DOHH2 (cell line): ENCODE results near the gene AURKA.

ENCODE experiments used
- EZH2phosphoT487 ChIP-seq: fragments of 200-600 bp; sonication (generic); IDR thresholded peaks from 2 replicates; pipeline ENCODE4 v1.6.1; 2017; ENCODE audit warnings: borderline replicate concordance, mild to moderate bottlenecking, antibody characterized with exemption, low read length, moderate library complexity, mixed read lengths
- TF ChIP-seq, protein P1 (sequence below): fragments of 200-600 bp; sonication (generic); IDR thresholded peaks from one replicate; pipeline ENCODE4 v1.5.1; 2014; ENCODE audit warnings: antibody characterized with exemption, mild to moderate bottlenecking, low read depth, low read length; ENCODE audit not compliant: poor library complexity, severe bottlenecking

DNA sequence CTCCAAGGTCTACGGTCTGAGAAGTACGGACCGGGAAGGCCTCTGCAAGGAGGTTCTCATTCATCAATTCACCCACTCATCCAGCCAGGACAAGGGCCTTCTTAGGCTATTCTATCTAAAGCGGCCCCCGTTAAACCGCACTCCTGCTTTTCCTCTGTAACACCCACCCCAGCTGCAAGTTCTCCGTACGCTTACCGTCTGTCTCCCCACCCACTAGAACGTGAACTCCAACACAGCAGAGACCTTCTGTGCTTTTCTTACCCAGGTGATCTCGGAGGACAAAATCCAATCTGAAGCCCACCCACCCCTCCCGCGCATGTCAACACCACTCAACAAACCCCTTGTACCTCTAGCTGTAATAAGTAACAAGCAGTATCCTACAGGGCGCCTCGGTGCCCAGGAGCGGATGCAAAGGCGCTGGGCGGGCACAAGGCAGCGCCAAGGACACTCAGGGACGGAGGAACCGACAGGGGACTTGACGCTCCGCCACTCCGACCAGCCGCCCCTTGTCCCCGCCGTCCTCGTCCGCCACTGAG is 351 bp downstream of the AURKA start:
- TF ChIP-seq, protein P1, sequence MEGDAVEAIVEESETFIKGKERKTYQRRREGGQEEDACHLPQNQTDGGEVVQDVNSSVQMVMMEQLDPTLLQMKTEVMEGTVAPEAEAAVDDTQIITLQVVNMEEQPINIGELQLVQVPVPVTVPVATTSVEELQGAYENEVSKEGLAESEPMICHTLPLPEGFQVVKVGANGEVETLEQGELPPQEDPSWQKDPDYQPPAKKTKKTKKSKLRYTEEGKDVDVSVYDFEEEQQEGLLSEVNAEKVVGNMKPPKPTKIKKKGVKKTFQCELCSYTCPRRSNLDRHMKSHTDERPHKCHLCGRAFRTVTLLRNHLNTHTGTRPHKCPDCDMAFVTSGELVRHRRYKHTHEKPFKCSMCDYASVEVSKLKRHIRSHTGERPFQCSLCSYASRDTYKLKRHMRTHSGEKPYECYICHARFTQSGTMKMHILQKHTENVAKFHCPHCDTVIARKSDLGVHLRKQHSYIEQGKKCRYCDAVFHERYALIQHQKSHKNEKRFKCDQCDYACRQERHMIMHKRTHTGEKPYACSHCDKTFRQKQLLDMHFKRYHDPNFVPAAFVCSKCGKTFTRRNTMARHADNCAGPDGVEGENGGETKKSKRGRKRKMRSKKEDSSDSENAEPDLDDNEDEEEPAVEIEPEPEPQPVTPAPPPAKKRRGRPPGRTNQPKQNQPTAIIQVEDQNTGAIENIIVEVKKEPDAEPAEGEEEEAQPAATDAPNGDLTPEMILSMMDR: no peak
- no peak for TF ChIP-seq EZH2phosphoT487
